Activated T-helper 2 cell treated with anti-CD3 and anti-CD28 coated beads, Interferon-gamma antibody, Interleukin-2, Interleukin-4, amounts not matched to agents 10 μg/mL and 5 μg/mL and 100 μg/mL, durations not matched to agents 14 hours and 24 hours and 36 hours (primary cell): ENCODE measurements around the gene NUCB1. TPM values are rescaled to one million over a fixed set of nuclear protein-coding genes. Genes with fewer than 3 reads are reported as not detected.

ENCODE experiments used
- DNase-seq: peaks from one replicate; pipeline ENCODE4 v3.0.0; 2021; ENCODE audit warnings: low spot score
- H3K27ac Mint-ChIP-seq: one replicate; pipeline ENCODE4 v1.8.0; 2021; ENCODE audit warnings: mixed read lengths
- H3K27me3 Mint-ChIP-seq: one replicate; pipeline ENCODE4 v1.8.0; 2021; ENCODE audit warnings: low read depth, mixed read lengths
- H3K36me3 Mint-ChIP-seq: one replicate; pipeline ENCODE4 v1.8.0; 2021; ENCODE audit warnings: low read depth, mixed read lengths
- H3K4me1 Mint-ChIP-seq: one replicate; pipeline ENCODE4 v1.8.0; 2021; ENCODE audit warnings: low read depth, mixed read lengths
- H3K4me3 Mint-ChIP-seq: one replicate; pipeline ENCODE4 v1.8.0; 2021; ENCODE audit warnings: low read depth, mild to moderate bottlenecking, moderate library complexity, mixed read lengths
- H3K9me3 Mint-ChIP-seq: one replicate; pipeline ENCODE4 v1.8.0; 2021; ENCODE audit warnings: mixed read lengths
- intact Hi-C: fragments of 100-400 bp; cut with micrococcal nuclease; formaldehyde crosslinking; loops from one replicate; pipeline ENCODE4 v1.15.1; 2023
- total RNA-seq: library from RNA; stranded (reverse); gene quantifications from 2 replicates; pipeline ENCODE4 v1.2.3, GENCODE V29; 2022

NUCB1 gene
- total RNA-seq, 1 donor from 2014 or later, result 142 TPM

GRCh38 chr19:48935864-48936263 is 35.8 kb downstream of the NUCB1 start:
- peaks cover 3% of the 10 kb centered on the region for H3K27me3 Mint-ChIP-seq
- intact Hi-C loops, result no loop called here
- H3K4me1 Mint-ChIP-seq, result peaks cover 9% of the 10 kb centered on the region
- no peak overlapping the region for H3K27ac Mint-ChIP-seq
- no peak for DNase-seq
- H3K36me3 Mint-ChIP-seq, result no peaks in the 10 kb centered on the region
- peaks cover under 1% of the 10 kb centered on the region for H3K9me3 Mint-ChIP-seq
- H3K4me3 Mint-ChIP-seq, result no peak overlapping the region

- H3K4me3 Mint-ChIP-seq, result no peak overlapping the region
- H3K27me3 Mint-ChIP-seq, result peaks cover under 1% of the 10 kb centered on the region
- DNase-seq, result no peak
- H3K36me3 Mint-ChIP-seq, result no peaks in the 10 kb centered on the region
- H3K4me1 Mint-ChIP-seq, result peaks cover 7% of the 10 kb centered on the region
- no peak overlapping the region for H3K27ac Mint-ChIP-seq
- peaks cover 7% of the 10 kb centered on the region for H3K9me3 Mint-ChIP-seq
- intact Hi-C loops, result no loop called here
Observed at GRCh38 chr19:48938256-48938655, 38.1 kb downstream of the NUCB1 start.

DNA sequence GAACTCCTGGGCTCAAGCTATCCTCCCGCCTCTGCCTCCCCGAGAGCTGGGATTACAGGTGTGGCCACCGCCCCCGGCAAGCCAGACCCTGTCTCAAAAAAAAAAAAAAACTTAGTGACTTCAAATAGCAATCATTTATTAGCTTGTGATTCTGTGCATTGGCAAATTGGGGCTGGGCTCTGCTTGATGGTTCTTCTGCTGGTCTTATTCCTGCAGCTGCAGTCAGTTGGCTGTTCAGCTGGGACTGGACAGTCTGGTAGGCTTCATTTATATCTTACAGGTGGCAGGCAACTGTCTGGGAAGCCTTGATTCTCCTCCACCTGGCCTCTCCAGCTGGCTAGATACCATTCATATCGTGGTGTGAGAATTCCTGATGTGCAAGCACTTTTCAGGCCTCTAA is 40.8 kb downstream of the NUCB1 start:
- Mint-ChIP-seq H3K9me3 (peaks cover 7% of the 10 kb centered on the region), H3K4me3 (no peak overlapping the region), H3K27me3 (no peaks in the 10 kb centered on the region), H3K36me3 (no peaks in the 10 kb centered on the region), H3K27ac (no peak overlapping the region), H3K4me1 (no peaks in the 10 kb centered on the region)
- intact Hi-C loops, result no loop called here
- DNase-seq, result no peak

- intact Hi-C loops, result no loop called here
- Mint-ChIP-seq H3K27ac (no peak overlapping the region), H3K9me3 (peaks cover 16% of the 10 kb centered on the region)
Observed at GRCh38 chr19:48943081-48943480, 43.0 kb downstream of the NUCB1 start.

DNA sequence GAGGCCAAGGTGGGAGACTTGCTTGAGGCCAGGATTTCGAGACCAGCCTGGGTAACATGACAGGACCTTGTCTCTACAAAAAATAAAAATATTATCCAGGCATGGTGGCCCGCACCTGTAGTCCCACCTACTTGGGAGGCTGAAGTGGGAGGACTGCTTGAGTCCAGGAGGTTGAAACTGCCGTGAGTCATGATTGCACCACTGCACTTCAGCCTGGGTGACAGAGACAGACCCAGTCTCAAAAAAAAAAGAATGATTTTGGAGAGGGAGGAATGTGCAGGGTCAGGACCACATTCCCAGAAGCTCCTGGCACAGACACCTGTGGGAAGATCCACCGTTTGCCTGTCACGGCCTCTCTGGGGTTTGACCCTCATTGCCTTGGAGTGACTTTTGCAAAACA is 45.3 kb downstream of the NUCB1 start:
- Mint-ChIP-seq H3K27me3 (no peaks in the 10 kb centered on the region), H3K36me3 (no peaks in the 10 kb centered on the region), H3K27ac (no peak overlapping the region), H3K4me1 (no peaks in the 10 kb centered on the region), H3K4me3 (no peak overlapping the region), H3K9me3 (peaks cover 24% of the 10 kb centered on the region)
- no peak for DNase-seq
- intact Hi-C loops, result no loop called here

More at GRCh38 chr19:48943081-48943480, 43.0 kb downstream of the NUCB1 start:
- Mint-ChIP-seq H3K27me3 (no peaks in the 10 kb centered on the region), H3K4me1 (no peaks in the 10 kb centered on the region), H3K36me3 (no peaks in the 10 kb centered on the region), H3K4me3 (no peak overlapping the region)
- DNase-seq, result no peak

- no peak overlapping the region for H3K27ac Mint-ChIP-seq
- intact Hi-C loops, result no loop called here
- no peaks in the 10 kb centered on the region for H3K27me3 Mint-ChIP-seq
- H3K9me3 Mint-ChIP-seq, result peaks cover 24% of the 10 kb centered on the region
- DNase-seq, result no peak
- no peak overlapping the region for H3K4me3 Mint-ChIP-seq
- H3K36me3 Mint-ChIP-seq, result no peaks in the 10 kb centered on the region
- no peaks in the 10 kb centered on the region for H3K4me1 Mint-ChIP-seq
Observed at GRCh38 chr19:48945817-48946216, 45.7 kb downstream of the NUCB1 start.

- no peak overlapping the region for H3K27ac Mint-ChIP-seq
- intact Hi-C loops, result no loop called here
Observed at GRCh38 chr19:48946463-48947257, 46.5 kb downstream of the NUCB1 start.

GRCh38 chr19:48947258-48947542 is 47.1 kb downstream of the NUCB1 start:
- intact Hi-C loops, result no loop called here
- H3K36me3 Mint-ChIP-seq, result no peaks in the 10 kb centered on the region
- H3K9me3 Mint-ChIP-seq, result peaks cover 17% of the 10 kb centered on the region
- H3K27me3 Mint-ChIP-seq, result no peaks in the 10 kb centered on the region
- no peak overlapping the region for H3K27ac Mint-ChIP-seq
- DNase-seq, result no peak
- no peaks in the 10 kb centered on the region for H3K4me1 Mint-ChIP-seq
- H3K4me3 Mint-ChIP-seq, result no peak overlapping the region

More at GRCh38 chr19:48946463-48947257, 46.5 kb downstream of the NUCB1 start:
- Mint-ChIP-seq H3K36me3 (no peaks in the 10 kb centered on the region), H3K4me3 (no peak overlapping the region), H3K27me3 (no peaks in the 10 kb centered on the region), H3K4me1 (no peaks in the 10 kb centered on the region), H3K9me3 (peaks cover 17% of the 10 kb centered on the region)
- DNase-seq, result no peak

DNA sequence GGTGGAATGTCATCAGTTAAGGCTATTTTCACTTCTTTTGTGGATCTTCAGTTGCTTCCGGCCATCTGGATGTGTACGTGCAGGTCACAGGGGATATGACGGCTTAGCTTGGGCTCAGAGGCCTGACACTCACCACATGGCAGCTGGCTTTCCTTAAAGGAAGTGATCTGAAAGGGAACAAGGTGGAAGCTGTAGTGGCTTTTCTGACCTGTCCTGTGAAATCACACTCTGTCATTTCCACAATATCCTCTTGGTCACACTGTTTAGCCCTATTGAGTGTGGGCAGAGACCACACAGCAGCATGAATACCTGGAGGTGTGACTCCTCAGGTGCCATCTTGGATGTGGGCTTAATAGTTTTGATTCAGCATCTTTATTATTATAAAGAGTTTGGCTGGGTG is 50.0 kb downstream of the NUCB1 start:
- Mint-ChIP-seq H3K27me3 (no peaks in the 10 kb centered on the region), H3K4me3 (no peak overlapping the region), H3K27ac (no peak overlapping the region), H3K4me1 (peaks cover 5% of the 10 kb centered on the region), H3K36me3 (peaks cover under 1% of the 10 kb centered on the region), H3K9me3 (peaks cover 17% of the 10 kb centered on the region)
- intact Hi-C loops, result no loop called here
- DNase-seq, result no peak

GRCh38 chr19:48950830-48951519 is 50.9 kb downstream of the NUCB1 start:
- peaks cover 17% of the 10 kb centered on the region for H3K9me3 Mint-ChIP-seq
- H3K36me3 Mint-ChIP-seq, result peaks cover 8% of the 10 kb centered on the region
- H3K4me3 Mint-ChIP-seq, result no peak overlapping the region
- H3K4me1 Mint-ChIP-seq, result peaks cover 8% of the 10 kb centered on the region
- H3K27ac Mint-ChIP-seq, result no peak overlapping the region
- intact Hi-C loops, result no loop called here
- no peaks in the 10 kb centered on the region for H3K27me3 Mint-ChIP-seq
- no peak for DNase-seq

DNA sequence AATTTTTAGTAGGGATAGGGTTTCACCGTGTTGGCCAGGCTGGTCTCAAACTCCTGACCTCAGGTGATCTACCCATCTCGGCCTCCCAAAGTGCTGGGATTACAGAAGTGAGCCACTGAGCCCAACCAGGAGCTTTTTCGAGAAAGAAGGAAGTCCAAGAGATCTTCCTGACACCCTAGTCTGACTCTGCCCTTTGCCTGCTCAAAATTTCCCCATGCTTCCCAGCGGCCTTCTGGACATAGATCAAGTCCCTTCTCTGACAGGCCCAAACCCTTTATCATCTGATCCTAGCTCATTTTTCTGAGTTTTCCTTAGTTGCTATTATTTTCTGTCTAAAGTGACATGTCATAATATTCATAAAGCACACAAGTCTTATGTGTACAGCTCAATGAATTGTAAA is 53.0 kb downstream of the NUCB1 start:
- Mint-ChIP-seq H3K36me3 (peaks cover 28% of the 10 kb centered on the region), H3K4me3 (no peak overlapping the region), H3K9me3 (peaks cover 8% of the 10 kb centered on the region), H3K27ac (no peak overlapping the region), H3K4me1 (peaks cover 22% of the 10 kb centered on the region), H3K27me3 (no peaks in the 10 kb centered on the region)
- no peak for DNase-seq
- intact Hi-C loops, result no loop called here

DNA sequence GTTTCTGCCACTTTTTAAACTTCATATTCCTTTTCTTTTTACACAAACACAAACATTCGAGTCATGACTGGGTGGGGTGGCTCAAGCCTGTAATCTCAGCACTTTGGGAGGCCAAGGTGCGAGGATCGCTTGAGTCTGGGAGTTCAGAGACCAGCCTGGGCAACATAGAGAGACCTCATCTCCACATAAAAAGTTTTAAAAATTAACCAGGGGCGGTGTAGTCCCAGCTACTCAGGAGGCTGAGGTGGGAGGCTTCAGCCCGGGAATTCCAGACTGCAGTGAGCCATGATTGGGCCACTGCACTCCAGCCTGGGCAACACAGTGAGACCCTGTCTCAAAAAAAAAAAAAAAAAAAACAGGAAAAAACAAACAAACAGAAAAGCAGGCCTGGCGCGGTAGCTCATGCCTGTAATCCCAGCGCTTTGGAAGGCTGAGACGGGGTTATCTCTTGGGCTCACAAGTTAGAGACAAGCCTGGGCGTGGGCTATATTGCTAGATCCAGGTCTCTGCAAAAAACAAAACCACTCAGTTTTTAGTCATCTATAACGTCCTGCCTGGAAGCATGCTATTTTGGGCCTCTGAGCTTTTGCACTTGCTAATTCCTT is 54.0 kb downstream of the NUCB1 start:
- Mint-ChIP-seq H3K4me1 (peaks cover 24% of the 10 kb centered on the region), H3K4me3 (peak overlapping the region; percentile 81), H3K27ac (peak overlapping the region; percentile 84), H3K36me3 (peaks cover 34% of the 10 kb centered on the region), H3K27me3 (no peaks in the 10 kb centered on the region), H3K9me3 (no peaks in the 10 kb centered on the region)
- intact Hi-C loops, result loop anchor here (1.0 kb wide), 1 partner anchor 11 kb away; the partner anchor contains the start of gene FTL
- no peak for DNase-seq
